Motor neuron (in vitro differentiated cells): Measurements from ENCODE around the gene APBA2. TPM values are rescaled to one million over a fixed set of nuclear protein-coding genes. Genes with fewer than 3 reads are reported as not detected.
A peak's percentile ranks its signal among the peaks of the same experiment; 100 is the strongest.
"Not testable (repeated sequence)": the region's sequence is repeated elsewhere in the genome, so short reads cannot be mapped to it uniquely, and the experiment has no call there.

ENCODE experiments used
- ATAC-seq, 8 experiments: fragments of 200-7000 bp; cut with Tn5 transposase; replicated peaks in 6 of 8; 2 replicates each; pipeline ENCODE4 v1.8.0; 2021; ENCODE audit warnings: mild to moderate bottlenecking in 8 of 8, moderate library complexity in 8 of 8
- H3K27ac ChIP-seq, 2 donors: fragments of 250-450 bp; sonication (Bioruptor Pico); 2 replicates each; pipeline ENCODE4 v1.9.0; 2021; ENCODE audit warnings: antibody characterized with exemption in 2 of 2, mild to moderate bottlenecking in 2 of 2, moderate library complexity in 1 of 2
- H3K4me1 ChIP-seq, 2 donors: fragments of 250-450 bp; sonication (Bioruptor Pico); replicated peaks in 1 of 2; 2 replicates each; pipeline ENCODE4 v1.6.1; 2021; ENCODE audit warnings: antibody characterized with exemption in 2 of 2, mild to moderate bottlenecking in 2 of 2, moderate library complexity in 1 of 2
- H3K4me3 ChIP-seq, 5 donors: fragments of 250-450 bp; sonication (Bioruptor Pico); 2 replicates each; pipeline ENCODE4 v1.9.0; 2021; ENCODE audit warnings: antibody characterized with exemption in 5 of 5, mild to moderate bottlenecking in 5 of 5, moderate library complexity in 4 of 5
- WGBS, 10 experiments: fragments of 450-650 bp; shearing (Covaris generic); methylation state at CpG; one replicate each; pipeline ENCODE4 v1.0.0; 2022; 5-methylcytosine and 5-hydroxymethylcytosine counted together
- in situ Hi-C, 9 experiments: fragments of 400-800 bp; cut with MboI; loops; one replicate each; pipeline ENCODE4 v1.15.0; 2021; ENCODE audit warnings: low sequenced_read_pairs in 9 of 9, low pct_unique_long_range_greater_than_20kb in 2 of 9; ENCODE audit not compliant: unreplicated experiment in 9 of 9
- total RNA-seq, 8 experiments: library from RNA; unstranded; fragments of 300-600 nt; gene quantifications; 2 replicates each; pipeline versions ENCODE4 v1.2.3 to v1.2.4, GENCODE V29; 2022

The APBA2 gene
- total RNA-seq, 8 experiments from 2014 or later: 7.8 to 66.8 (median 40.0) TPM

GRCh38 chr15:29035336-29036285, 149.8 kb downstream of the APBA2 start:
- in situ Hi-C loops: no loop called here
- WGBS, 10 experiments: 17 to 100% (median 78%) methylated on average over 1 to 8 of the region's 14 CpGs; no CpG with 5 or more reads in 3 of the 10 experiments
- Histone ChIP-seq H3K4me1 (peaks cover 22 to 25% of the 10 kb centered on the region in 2 donors), H3K27ac (peak overlapping the region; percentile 57 to 76), H3K4me3 (no peak overlapping the region)
- ATAC-seq: peak in 5 of 8 experiments; percentile 90 to 97 (median 96)

GRCh38 chr15:29037997-29038705, 152.4 kb downstream of the APBA2 start:
- WGBS, 10 experiments: 13 to 100% (median 81%) methylated on average over 1 to 6 of the region's 9 CpGs
- Histone ChIP-seq H3K27ac (no peak overlapping the region), H3K4me3 (no peak overlapping the region), H3K4me1 (peaks cover 33 to 38% of the 10 kb centered on the region in 2 donors)
- in situ Hi-C loops: no loop called here
- ATAC-seq: peak in 1 of 8 experiments; percentile 12

GRCh38 chr15:29039466-29040369, 153.9 kb downstream of the APBA2 start:
- Histone ChIP-seq H3K4me3 (no peak overlapping the region), H3K4me1 (peaks cover 44 to 48% of the 10 kb centered on the region in 2 donors), H3K27ac (no peak overlapping the region)
- 43 to 100% (median 72%) methylated on average over 1 to 13 of the region's 13 CpGs for WGBS, 10 experiments
- ATAC-seq: no peak
- in situ Hi-C loops: no loop called here

- Histone ChIP-seq H3K27ac (no peak overlapping the region), H3K4me3 (no peak overlapping the region), H3K4me1 (peaks cover 44 to 48% of the 10 kb centered on the region in 2 donors)
- in situ Hi-C loops: no loop called here
- WGBS, 10 experiments: 20 to 90% (median 70%) methylated on average over 2 to 7 of the region's 8 CpGs
- ATAC-seq: peak in 1 of 8 experiments; percentile 66
Measured at GRCh38 chr15:29040370-29040751, 154.6 kb downstream of the APBA2 start.

- H3K4me1 ChIP-seq: peaks cover 52 to 60% of the 10 kb centered on the region in 2 donors
- peak in 5 of 8 experiments; percentile 82 to 86 (median 84) for ATAC-seq
- no peak overlapping the region for H3K4me3 ChIP-seq
- in situ Hi-C loops: no loop called here
- peak overlapping the region; percentile 72 to 80 for H3K27ac ChIP-seq
- WGBS, 10 experiments: 0 to 64% (median 30%) methylated on average over 1 to 8 of the region's 9 CpGs
Measured at GRCh38 chr15:29043736-29044502, 158.1 kb downstream of the APBA2 start.

GRCh38 chr15:29044503-29044901, 158.7 kb downstream of the APBA2 start:
- H3K4me1 ChIP-seq: peaks cover 52 to 60% of the 10 kb centered on the region in 2 donors
- ATAC-seq: peak in 6 of 8 experiments; percentile 24 to 85 (median 80)
- WGBS, 10 experiments: 0 to 75% (median 28%) methylated on average over 1 of the region's 1 CpG; no CpG with 5 or more reads in 6 of the 10 experiments
- H3K27ac ChIP-seq: peak overlapping the region; percentile 72 to 80
- no peak overlapping the region for H3K4me3 ChIP-seq
- in situ Hi-C loops: no loop called here

- H3K4me1 ChIP-seq: peaks cover 52 to 60% of the 10 kb centered on the region in 2 donors
- ATAC-seq, in situ Hi-C loops, H3K4me3 ChIP-seq: not testable (repeated sequence)
- 63 to 100% (median 97%) methylated on average over 1 to 5 of the region's 7 CpGs; no CpG with 5 or more reads in 3 of the 10 experiments for WGBS, 10 experiments
- peak overlapping the region; percentile 72 to 80 for H3K27ac ChIP-seq
Measured at GRCh38 chr15:29045161-29045560, 159.4 kb downstream of the APBA2 start.

GRCh38 chr15:29045717-29046116, 159.9 kb downstream of the APBA2 start:
- in situ Hi-C loops: no loop called here

GRCh38 chr15:29046281-29046810, 160.6 kb downstream of the APBA2 start:
- in situ Hi-C loops: no loop called here
- Histone ChIP-seq H3K4me3 (no peak overlapping the region), H3K4me1 (peaks cover 52 to 60% of the 10 kb centered on the region in 2 donors), H3K27ac (peak overlapping the region in 1 of 2 donors; percentile 19)
- ATAC-seq: no peak
- WGBS, 10 experiments: 4 to 100% (median 80%) methylated on average over 1 to 4 of the region's 4 CpGs; no CpG with 5 or more reads in 2 of the 10 experiments

More at GRCh38 chr15:29045717-29046116, 159.9 kb downstream of the APBA2 start:
- WGBS, 10 experiments: 10 to 100% (median 54%) methylated on average over 1 to 3 of the region's 3 CpGs; no CpG with 5 or more reads in 2 of the 10 experiments
- H3K4me3 ChIP-seq: no peak overlapping the region
- peak overlapping the region in 1 of 2 donors; percentile 18 for H3K27ac ChIP-seq
- H3K4me1 ChIP-seq: peaks cover 52 to 60% of the 10 kb centered on the region in 2 donors
- ATAC-seq: peak in 3 of 8 experiments; percentile 10 to 66 (median 39)

- in situ Hi-C loops: no loop called here
- 14 to 100% (median 90%) methylated on average over 1 to 5 of the region's 5 CpGs; no CpG with 5 or more reads in 3 of the 10 experiments for WGBS, 10 experiments
Measured at GRCh38 chr15:29046977-29047376, 161.2 kb downstream of the APBA2 start.

GRCh38 chr15:29048011-29048410, 162.2 kb downstream of the APBA2 start:
- no peak overlapping the region for H3K4me3 ChIP-seq
- no peak for ATAC-seq
- peaks cover 41 to 50% of the 10 kb centered on the region in 2 donors for H3K4me1 ChIP-seq
- H3K27ac ChIP-seq: no peak overlapping the region
- WGBS, 10 experiments: 33 to 100% (median 93%) methylated on average over 1 to 9 of the region's 9 CpGs; no CpG with 5 or more reads in 2 of the 10 experiments
- in situ Hi-C loops: no loop called here

More at GRCh38 chr15:29046977-29047376, 161.2 kb downstream of the APBA2 start:
- no peak overlapping the region for H3K4me3 ChIP-seq
- peak in 1 of 8 experiments; percentile 30 for ATAC-seq
- peaks cover 51 to 60% of the 10 kb centered on the region in 2 donors for H3K4me1 ChIP-seq
- no peak overlapping the region for H3K27ac ChIP-seq
